ENCODE results near the gene PSAPL1.

DNA sequence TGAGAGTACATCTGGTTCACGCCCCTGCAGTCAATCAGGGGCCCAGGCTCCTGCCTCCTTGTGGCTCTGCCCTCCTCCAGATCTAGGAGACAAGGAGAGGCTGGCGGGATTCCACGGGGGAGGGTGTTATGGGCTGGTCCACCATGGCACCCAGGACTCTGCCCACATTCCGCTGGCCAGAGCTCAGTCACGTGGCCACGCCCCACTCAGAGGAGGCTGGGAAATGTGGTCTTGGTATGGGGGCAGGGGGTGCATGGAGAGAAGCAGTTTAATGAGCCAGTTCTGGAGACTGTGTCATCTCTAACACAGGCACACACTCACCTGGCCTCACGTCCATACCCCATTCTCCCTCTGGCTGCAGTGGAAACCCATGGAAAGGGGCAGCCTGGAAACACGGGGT, 31.5 kb upstream of the PSAPL1 start:
- TF ChIP-seq ZBTB8A (IDR thresholded peaks at IDR 0.05; ENCODE audit: partially characterized antibody) (no peak), ZNF780A (CRISPR knock-in tag; IDR thresholded peaks at IDR 0.05) (no peak), FOXA1 (IDR thresholded peaks at IDR 0.05; ENCODE audit: borderline replicate concordance) (no peak), MAZ (CRISPR knock-in tag; conservative IDR thresholded peaks at IDR 0.05 in 1 of 2, IDR thresholded peaks at IDR 0.05 in 1 of 2) (no peak), ELF1 (tag; IDR thresholded peaks at IDR 0.05) (no peak), KDM4B (IDR thresholded peaks at IDR 0.05; ENCODE audit: borderline replicate concordance in 2 of 2, low read depth in 1 of 2) (no peak), SLC30A9 (CRISPR knock-in tag; IDR thresholded peaks at IDR 0.05) (no peak), EP300 (IDR thresholded peaks at IDR 0.05; ENCODE audit: low read length) (no peak), L3MBTL2 (IDR thresholded peaks at IDR 0.05) (no peak)
- TF ChIP-seq, protein P1, sequence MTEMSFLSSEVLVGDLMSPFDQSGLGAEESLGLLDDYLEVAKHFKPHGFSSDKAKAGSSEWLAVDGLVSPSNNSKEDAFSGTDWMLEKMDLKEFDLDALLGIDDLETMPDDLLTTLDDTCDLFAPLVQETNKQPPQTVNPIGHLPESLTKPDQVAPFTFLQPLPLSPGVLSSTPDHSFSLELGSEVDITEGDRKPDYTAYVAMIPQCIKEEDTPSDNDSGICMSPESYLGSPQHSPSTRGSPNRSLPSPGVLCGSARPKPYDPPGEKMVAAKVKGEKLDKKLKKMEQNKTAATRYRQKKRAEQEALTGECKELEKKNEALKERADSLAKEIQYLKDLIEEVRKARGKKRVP (CRISPR knock-in tag; IDR thresholded peaks at IDR 0.05): no peak
- TF ChIP-seq, protein P2, sequence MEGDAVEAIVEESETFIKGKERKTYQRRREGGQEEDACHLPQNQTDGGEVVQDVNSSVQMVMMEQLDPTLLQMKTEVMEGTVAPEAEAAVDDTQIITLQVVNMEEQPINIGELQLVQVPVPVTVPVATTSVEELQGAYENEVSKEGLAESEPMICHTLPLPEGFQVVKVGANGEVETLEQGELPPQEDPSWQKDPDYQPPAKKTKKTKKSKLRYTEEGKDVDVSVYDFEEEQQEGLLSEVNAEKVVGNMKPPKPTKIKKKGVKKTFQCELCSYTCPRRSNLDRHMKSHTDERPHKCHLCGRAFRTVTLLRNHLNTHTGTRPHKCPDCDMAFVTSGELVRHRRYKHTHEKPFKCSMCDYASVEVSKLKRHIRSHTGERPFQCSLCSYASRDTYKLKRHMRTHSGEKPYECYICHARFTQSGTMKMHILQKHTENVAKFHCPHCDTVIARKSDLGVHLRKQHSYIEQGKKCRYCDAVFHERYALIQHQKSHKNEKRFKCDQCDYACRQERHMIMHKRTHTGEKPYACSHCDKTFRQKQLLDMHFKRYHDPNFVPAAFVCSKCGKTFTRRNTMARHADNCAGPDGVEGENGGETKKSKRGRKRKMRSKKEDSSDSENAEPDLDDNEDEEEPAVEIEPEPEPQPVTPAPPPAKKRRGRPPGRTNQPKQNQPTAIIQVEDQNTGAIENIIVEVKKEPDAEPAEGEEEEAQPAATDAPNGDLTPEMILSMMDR (IDR thresholded peaks at IDR 0.05 in 2 of 3, conservative IDR thresholded peaks at IDR 0.05 in 1 of 3; ENCODE audit: insufficient read depth in 2 of 3, low read depth in 1 of 3, low read length in 3 of 3): no peak
